NCI-H460 (cell line): ENCODE results near the gene PTCSC3. TPM values are rescaled to one million over a fixed set of nuclear protein-coding genes. Genes with fewer than 3 reads are reported as not detected.

ENCODE experiments used
- DNase-seq: peaks from one replicate; pipeline ENCODE4 v3.0.0-alpha.2; 2016; ENCODE audit warnings: low read depth; ENCODE audit errors: extremely low read depth
- total RNA-seq: library from RNA; depleted of rRNA; stranded (reverse); fragments of >200 nt; shearing (Covaris generic); gene quantifications from 2 replicates; pipeline ENCODE4 v1.2.3, GENCODE V29; 2014; rRNA removed

PTCSC3 gene
- total RNA-seq, 1 experiment from 2014 or later: not detected

- DNase-seq: no peak
Measured at GRCh38 chr14:36086629-36087395, 89.7 kb downstream of the PTCSC3 start.

DNA sequence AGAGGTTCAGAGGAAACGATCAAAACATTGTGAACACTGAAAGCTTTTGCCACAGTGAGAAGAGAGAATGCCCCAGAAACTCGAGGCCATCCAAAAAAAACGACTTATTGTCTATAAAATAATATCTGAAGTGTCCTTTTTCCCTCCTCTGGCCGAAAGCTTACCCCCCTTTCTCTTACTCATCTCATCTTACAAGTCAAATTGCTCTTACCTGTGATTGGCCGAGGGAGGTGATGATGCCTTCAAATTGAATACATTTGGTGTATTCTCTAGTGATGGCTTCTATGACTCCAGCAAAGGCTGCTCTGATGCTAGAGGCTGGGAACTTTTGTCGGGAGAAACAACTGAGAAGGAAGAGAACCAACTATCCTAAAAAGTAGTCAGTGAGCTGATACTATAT is 90.7 kb downstream of the PTCSC3 start:
- no peak for DNase-seq

Other genes with a start within 250 kb of the PTCSC3 start
- gene MBIP, start 143.9 kb upstream of the PTCSC3 start, total RNA-seq: 11.8 and 15.0 TPM in 2 replicates